Fibroblast of mammary gland (primary cell): ENCODE measurements around the gene GNB1L.

ENCODE experiments used
- DNase-seq: peaks from one replicate; pipeline ENCODE4 v3.0.0-alpha.2; 2010; ENCODE audit warnings: low read depth
- H3K4me3 ChIP-seq: 2 replicates; pipeline ENCODE4 v1.5.1; 2011; ENCODE audit warnings: low read depth, mild to moderate bottlenecking, low read length, moderate library complexity; ENCODE audit not compliant: control insufficient read depth
- CTCF ChIP-seq: conservative IDR thresholded peaks from 2 replicates; pipeline ENCODE4 v1.5.1; 2011; ENCODE audit warnings: low read depth, low read length, inconsistent platforms; ENCODE audit not compliant: control insufficient read depth, insufficient read depth

GNB1L gene

GRCh38 chr22:19888131-19888746 lies 33.6 kb upstream of the GNB1L start:
- H3K4me3 ChIP-seq, result no peak overlapping the region
- no peak for DNase-seq
- no peak for TF ChIP-seq CTCF

GRCh38 chr22:19887256-19887985 lies 32.7 kb upstream of the GNB1L start:
- TF ChIP-seq CTCF, result no peak
- H3K4me3 ChIP-seq, result no peak overlapping the region
- DNase-seq, result no peak

GRCh38 chr22:19886605-19887255 lies 32.1 kb upstream of the GNB1L start:
- H3K4me3 ChIP-seq, result no peak overlapping the region
- no peak for TF ChIP-seq CTCF
- peak; percentile 85 for DNase-seq

- DNase-seq, result no peak
- TF ChIP-seq CTCF, result no peak
- no peak overlapping the region for H3K4me3 ChIP-seq
Measured at GRCh38 chr22:19885841-19886592, 31.3 kb upstream of the GNB1L start.

- no peak for TF ChIP-seq CTCF
- H3K4me3 ChIP-seq, result no peak overlapping the region
- DNase-seq, result no peak
Measured at GRCh38 chr22:19884954-19885751, 30.5 kb upstream of the GNB1L start.
